Esophagus squamous epithelium (tissue), 5 donors: ENCODE data around the gene ZNF358. TPM values are rescaled to one million over a fixed set of nuclear protein-coding genes. Genes with fewer than 3 reads are reported as not detected.

ENCODE experiments used
- DNase-seq: peaks from one replicate; lab custom pipeline; 2025; lab: John Stamatoyannopoulos, UW
- H3K27ac ChIP-seq, 4 donors: fragments of 200-600 bp; sonication (generic); one replicate each; pipeline ENCODE4 v1.5.1; 2016 to 2019; ENCODE audit warnings: mild to moderate bottlenecking in 1 of 4
- H3K27me3 ChIP-seq, 4 donors: fragments of 200-600 bp; sonication (generic); 1 replicate in 3 of 4; 2 replicates in 1 of 4; pipeline versions ENCODE4 v1.5.1 to v1.6.0; 2017 to 2021; ENCODE audit warnings: antibody characterized with exemption in 1 of 4
- H3K36me3 ChIP-seq, 3 donors: fragments of 200-600 bp; sonication (generic); one replicate each; pipeline ENCODE4 v1.5.1; 2016 to 2019
- H3K4me1 ChIP-seq, 3 donors: fragments of 200-600 bp; sonication (generic); one replicate each; pipeline ENCODE4 v1.5.1; 2017 to 2019
- H3K4me3 ChIP-seq, 4 donors: fragments of 200-600 bp; sonication (generic); 1 replicate in 3 of 4; 2 replicates in 1 of 4; pipeline ENCODE4 v1.5.1; 2016 to 2019; ENCODE audit warnings: mild to moderate bottlenecking in 2 of 4, moderate library complexity in 1 of 4
- H3K9me3 ChIP-seq, 3 donors: fragments of 200-600 bp; sonication (generic); one replicate each; pipeline ENCODE4 v1.5.1; 2016 to 2019
- CTCF ChIP-seq, 6 experiments: fragments of 450-650 bp in 4 of 6; fragments of 200-600 bp in 2 of 6; sonication (generic) in 2 of 6; IDR thresholded peaks; one replicate each; pipeline ENCODE4 v1.5.1; 2016 to 2019; ENCODE audit warnings: antibody characterized with exemption in 6 of 6, mild to moderate bottlenecking in 4 of 6, moderate library complexity in 4 of 6
- POLR2A ChIP-seq, 4 donors: fragments of 450-650 bp; IDR thresholded peaks; one replicate each; pipeline ENCODE4 v1.6.1; 2017; ENCODE audit warnings: antibody characterized with exemption in 4 of 4, mild to moderate bottlenecking in 4 of 4, moderate library complexity in 3 of 4
- WGBS, 2 donors: methylation state at CpG; one replicate each; pipeline ENCODE4 v1.1.5; 2018; 5-methylcytosine and 5-hydroxymethylcytosine counted together
- intact Hi-C: fragments of 100-400 bp; cut with DNase I; formaldehyde crosslinking; loops from one replicate; pipeline ENCODE4 v1.15.0; 2022
- total RNA-seq, 4 donors: library from RNA; depleted of rRNA; stranded (reverse); fragments of >200 nt; gene quantifications; one replicate each; pipeline ENCODE4 v1.1.0, GENCODE V29; 2016
- donor health status: DM: yes; HTN: yes; CAD: no.

The ZNF358 gene
- total RNA-seq, 4 donors from 2014 or later: 3.8 to 42.2 (median 19.5) TPM

GRCh38 chr19:7470540-7471305 lies 45.2 kb upstream of the ZNF358 start:
- Histone ChIP-seq H3K4me3 (no peak overlapping the region), H3K27ac (no peak overlapping the region), H3K36me3 (peaks cover 17 to 76% (median 28%) of the 10 kb centered on the region in 3 donors), H3K9me3 (no peaks in the 10 kb centered on the region), H3K27me3 (no peaks in the 10 kb centered on the region), H3K4me1 (no peaks in the 10 kb centered on the region)
- DNase-seq: no peak
- no peak for TF ChIP-seq POLR2A (IDR thresholded peaks at IDR 0.05)
- TF ChIP-seq CTCF (IDR thresholded peaks at IDR 0.05): no peak
- intact Hi-C loops: no loop called here
- 86 to 89% methylated on average over 9 to 13 of the region's 31 CpGs for WGBS, 2 donors

- TF ChIP-seq POLR2A (IDR thresholded peaks at IDR 0.05) (no peak), CTCF (IDR thresholded peaks at IDR 0.05) (no peak)
- WGBS, 2 donors: 85 to 90% methylated on average over 23 to 30 of the region's 42 CpGs
- peaks cover 16 to 64% (median 28%) of the 10 kb centered on the region in 3 donors for H3K36me3 ChIP-seq
- no peak overlapping the region for H3K4me3 ChIP-seq
- no peaks in the 10 kb centered on the region for H3K9me3 ChIP-seq
- no peaks in the 10 kb centered on the region for H3K27me3 ChIP-seq
- no peaks in the 10 kb centered on the region for H3K4me1 ChIP-seq
- no peak for DNase-seq
- H3K27ac ChIP-seq: no peak overlapping the region
- intact Hi-C loops: no loop called here
Measured at GRCh38 chr19:7471696-7472615, 43.9 kb upstream of the ZNF358 start.

- no CpG with 5 or more reads among the region's 6 CpGs for WGBS, 2 donors
- no peaks in the 10 kb centered on the region for H3K9me3 ChIP-seq
- no peak overlapping the region for H3K4me3 ChIP-seq
- TF ChIP-seq POLR2A (IDR thresholded peaks at IDR 0.05) (no peak), CTCF (IDR thresholded peaks at IDR 0.05) (no peak)
- no peak overlapping the region for H3K27ac ChIP-seq
- no peaks in the 10 kb centered on the region for H3K27me3 ChIP-seq
- no peak for DNase-seq
- intact Hi-C loops: no loop called here
- H3K36me3 ChIP-seq: peaks cover 0 to 27% (median 0%) of the 10 kb centered on the region in 3 donors
- H3K4me1 ChIP-seq: peaks cover 0 to 8% (median 0%) of the 10 kb centered on the region in 3 donors
Measured at GRCh38 chr19:7475665-7476064, 40.2 kb upstream of the ZNF358 start.

GRCh38 chr19:7476241-7476640 lies 39.7 kb upstream of the ZNF358 start:
- H3K27ac ChIP-seq: no peak overlapping the region
- intact Hi-C loops: no loop called here
- H3K36me3 ChIP-seq: peaks cover 0 to 21% (median 0%) of the 10 kb centered on the region in 3 donors
- WGBS, 2 donors: 100% methylated on average over 1 to 2 of the region's 7 CpGs
- H3K4me1 ChIP-seq: peaks cover 0 to 8% (median 0%) of the 10 kb centered on the region in 3 donors
- no peaks in the 10 kb centered on the region for H3K9me3 ChIP-seq
- no peak for DNase-seq
- no peaks in the 10 kb centered on the region for H3K27me3 ChIP-seq
- TF ChIP-seq POLR2A (IDR thresholded peaks at IDR 0.05) (no peak), CTCF (IDR thresholded peaks at IDR 0.05) (no peak)
- H3K4me3 ChIP-seq: no peak overlapping the region
